CD4-positive, alpha-beta T cell treated with Interleukin-6 for 4 hours (primary cell): ENCODE data around the gene RAD51D.

Source experiments
- DNase-seq: peaks from one replicate; pipeline ENCODE4 v3.0.0-alpha.2; 2020; ENCODE audit warnings: mixed read lengths

The RAD51D gene

DNA sequence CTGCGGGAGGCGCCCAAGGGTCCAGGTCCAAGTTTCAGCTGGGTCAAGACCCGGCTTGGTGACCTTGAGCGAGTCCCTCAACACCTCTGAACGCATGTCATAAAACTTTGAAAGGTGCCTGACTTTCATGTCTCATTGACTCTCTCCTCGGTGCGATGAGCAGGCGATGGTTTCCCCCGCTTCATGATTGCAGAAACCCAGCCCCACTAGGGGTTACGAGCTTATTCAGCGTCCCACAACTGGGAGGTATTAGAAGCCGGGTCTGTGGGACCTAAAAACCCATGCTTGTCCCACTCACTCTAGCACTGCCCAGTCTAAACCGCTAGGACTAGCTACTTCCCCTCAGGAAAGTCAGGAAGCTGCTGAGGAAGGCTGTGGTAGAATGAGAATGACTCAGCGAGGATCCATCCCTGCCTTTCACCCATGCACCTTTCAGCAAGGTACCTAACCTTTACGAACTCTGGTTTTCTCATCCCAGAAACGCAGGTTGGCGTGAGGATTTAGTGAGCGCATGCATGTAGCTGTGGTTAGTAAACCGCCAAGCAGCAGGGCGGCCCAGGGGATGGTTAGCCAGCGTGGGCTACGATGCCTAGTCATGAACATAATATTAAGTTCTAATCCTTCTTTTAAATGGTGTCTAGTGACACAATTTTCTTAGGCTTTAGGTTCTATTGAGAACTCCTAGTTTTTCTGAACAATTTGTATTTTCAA is 29.9 kb downstream of the RAD51D start:
- peak; percentile 67 for DNase-seq

DNA sequence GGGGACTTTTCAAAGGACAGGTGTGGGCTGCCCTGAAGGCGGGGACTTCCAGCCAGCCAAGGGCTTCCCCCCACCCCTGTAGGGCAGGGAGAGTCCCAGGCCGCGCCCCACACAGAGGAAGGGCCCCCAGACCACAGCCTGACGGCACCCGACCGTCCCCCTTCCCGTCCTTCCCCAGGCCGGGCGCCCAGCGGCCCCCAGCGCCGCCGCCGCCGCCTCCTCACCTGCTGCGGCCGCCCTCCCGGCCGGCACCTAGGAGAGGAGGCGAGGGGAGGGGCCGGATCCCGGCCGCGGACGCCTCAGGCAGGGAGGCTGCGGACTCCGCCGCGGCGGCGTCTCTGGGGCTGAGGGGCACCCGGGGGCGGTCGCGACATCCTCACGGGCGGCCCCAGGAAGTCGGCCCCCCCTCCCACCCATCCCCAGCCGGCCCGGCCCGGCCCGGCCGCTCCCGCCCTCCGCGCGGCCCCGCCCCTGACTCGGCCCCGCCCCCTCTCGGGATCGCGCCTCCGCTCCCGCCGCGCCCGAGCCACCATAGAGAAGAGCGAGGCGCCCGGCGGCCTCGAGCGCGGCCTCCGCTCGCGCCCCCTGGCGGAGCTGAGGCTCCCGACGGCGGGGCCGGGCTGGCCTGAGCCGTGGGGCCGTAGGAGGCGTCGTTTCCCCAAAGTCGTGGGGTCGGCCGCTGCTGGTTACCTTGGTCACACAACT is 30.6 kb downstream of the RAD51D start:
- peak; percentile 91 for DNase-seq

DNA sequence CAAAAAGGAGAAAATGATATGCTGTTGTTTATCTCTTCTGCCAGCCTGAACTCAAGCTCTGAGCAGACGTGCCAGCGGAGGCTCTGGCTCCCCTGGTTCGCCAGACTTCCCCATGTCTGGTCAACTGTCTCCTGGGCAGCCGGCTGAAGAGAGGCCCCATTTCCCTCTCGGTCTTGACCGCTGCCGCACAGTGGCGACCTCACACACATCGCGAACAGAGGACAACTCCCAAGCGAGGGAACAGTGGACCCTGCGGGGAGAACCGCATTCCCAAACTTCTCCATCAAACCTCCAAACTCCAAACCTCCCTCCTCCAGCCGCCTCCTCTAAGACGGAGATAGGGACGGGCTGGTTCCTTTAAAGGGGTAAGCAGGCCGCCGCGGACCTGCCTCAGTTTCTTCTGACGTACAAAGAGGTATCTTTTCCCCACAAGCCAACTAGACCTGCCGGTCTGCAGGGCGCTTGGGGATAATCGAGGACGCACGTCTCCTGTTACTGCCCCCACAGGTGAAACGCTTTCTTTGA is 31.2 kb downstream of the RAD51D start:
- no peak for DNase-seq

DNA sequence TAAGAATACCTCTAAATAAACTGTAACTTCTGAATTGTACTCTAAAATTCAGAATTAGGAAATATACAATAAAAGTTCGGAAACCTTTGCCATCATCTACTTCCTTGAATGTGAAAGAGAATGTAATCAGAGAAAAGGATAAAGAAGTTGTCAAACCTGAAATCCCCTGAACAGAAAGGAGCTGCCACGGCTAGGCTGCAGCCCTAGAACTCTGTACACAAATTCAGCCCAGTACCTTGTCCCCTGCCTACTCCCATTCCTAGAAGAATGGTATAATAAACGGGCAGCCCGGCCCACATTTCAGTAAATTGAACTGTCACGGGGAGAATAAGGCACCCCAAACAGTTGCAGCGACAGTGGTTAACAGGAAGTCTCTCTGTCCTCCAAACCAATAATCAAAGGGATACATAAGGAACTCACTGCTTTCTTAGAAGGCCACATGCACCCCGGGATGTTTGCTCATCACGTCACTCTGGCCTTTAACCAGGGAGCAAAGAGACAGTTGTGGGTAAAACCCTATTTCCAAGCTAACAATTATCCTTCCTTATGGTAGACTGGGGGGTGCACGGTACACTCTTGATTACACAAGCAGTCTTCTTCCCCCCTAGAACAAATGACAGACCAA is 31.8 kb downstream of the RAD51D start:
- peak; percentile 32 for DNase-seq

DNA sequence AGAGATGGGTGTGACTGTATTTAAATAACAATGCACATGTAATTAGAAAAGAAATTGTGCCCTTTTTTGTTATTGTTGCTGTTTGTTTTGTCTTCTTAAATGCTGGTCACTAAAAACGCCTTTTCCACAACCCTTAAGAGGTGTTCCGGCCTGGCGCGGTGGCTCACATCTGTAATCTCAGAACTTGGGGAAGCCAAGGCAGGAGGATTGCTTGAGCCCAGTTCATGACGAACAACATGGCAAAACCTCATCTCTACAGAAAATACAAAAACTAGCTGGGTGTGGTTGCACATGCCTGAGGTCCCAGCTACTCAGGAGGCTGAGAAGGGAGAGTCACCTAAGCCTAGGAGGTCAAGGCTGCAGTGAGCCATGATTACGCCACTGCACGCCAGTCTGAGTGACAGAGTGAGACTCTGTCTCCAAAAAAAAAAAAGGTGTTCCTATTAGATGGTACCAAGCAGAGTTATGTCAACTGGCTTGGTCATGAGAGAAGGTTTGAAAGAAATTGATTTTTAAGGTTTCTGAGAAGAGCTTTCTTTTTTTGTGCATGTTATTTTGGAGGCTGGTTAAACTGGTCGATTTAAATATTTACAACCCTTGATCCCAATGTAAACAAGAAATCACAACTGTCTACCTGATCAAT is 32.6 kb downstream of the RAD51D start:
- DNase-seq, result peak; percentile 7

DNA sequence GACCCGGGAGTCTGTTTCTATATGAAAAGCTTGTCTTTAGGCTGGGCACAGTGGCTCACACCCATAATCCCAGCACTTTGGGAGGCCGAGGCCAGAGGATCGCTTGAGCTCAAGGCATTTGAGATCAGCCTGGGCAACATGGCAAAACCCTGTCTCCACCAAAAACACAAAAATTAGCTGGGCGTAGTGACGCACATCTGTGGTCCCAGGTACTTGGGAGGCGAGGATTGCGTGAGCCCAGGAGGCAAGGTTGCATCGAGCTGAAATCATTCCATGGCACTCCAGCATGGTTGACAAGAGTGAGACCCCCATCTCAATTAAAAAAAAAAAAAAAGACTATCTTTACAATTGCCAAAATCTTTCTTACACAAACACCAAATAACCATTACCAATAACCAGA is 33.5 kb downstream of the RAD51D start:
- DNase-seq, result no peak

DNA sequence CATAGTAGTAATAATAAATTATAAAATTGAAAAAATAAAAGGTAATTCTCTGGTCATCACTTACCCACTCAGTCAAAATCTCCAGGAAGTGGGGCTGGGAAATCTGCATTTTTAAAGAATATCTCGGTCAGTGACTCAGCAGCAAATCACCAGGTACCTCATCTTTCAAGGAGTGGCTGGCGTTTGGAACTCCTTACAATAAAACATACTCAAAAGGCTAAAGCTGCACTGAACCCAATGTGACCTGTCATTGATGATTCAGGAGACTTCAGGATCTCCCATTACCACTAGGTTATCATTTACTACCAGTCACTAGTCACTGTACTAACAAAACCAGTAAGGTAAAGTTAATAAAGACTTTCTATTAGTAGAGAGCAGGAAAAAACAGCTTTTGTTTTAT is 34.7 kb downstream of the RAD51D start:
- peak; percentile 9 for DNase-seq

DNA sequence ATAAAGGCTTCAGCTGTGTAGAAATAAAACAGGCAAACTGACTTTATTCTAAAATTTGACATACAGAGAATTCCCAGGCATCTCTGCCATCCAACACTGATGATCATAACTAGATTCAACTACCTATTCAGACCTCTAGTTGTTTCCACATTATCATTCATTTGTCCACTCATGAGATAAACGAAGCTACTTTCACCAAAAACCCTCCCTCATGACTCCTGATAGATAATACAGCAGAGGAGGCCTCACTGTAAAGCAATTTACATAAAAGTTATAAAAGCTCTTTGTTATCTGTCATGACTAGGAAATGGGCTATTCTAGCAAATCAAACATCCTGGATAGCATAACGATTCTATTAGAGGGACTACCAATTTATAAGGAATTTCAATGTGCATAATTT is 36.6 kb downstream of the RAD51D start:
- no peak for DNase-seq

DNA sequence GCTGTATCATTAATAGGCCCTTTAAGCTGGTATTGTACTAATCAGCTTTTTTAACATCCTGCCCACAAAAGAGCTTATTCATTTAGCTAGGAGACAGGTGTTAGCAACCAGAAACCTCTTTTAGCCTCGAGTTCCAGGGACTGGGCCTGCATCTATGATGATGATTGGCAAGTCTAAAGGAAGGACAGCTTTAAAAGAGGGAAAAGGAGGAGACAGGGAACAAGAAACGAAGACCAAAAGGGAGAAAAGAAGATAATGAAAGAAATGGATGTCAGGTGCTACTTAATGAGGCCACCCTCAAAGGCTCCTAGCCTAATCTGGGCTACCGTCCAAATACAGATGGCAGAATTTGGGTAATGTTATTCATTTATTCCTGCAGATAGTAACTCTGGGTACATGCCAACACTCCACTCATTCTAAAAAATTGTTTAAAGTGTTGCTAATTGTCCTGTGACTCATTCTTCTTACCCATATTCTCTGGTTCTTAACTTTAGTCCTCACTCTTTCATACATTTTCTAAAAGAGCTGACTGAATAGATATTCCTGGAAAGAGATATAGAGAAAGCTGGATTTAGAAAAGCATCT is 37.5 kb downstream of the RAD51D start:
- peak; percentile 24 for DNase-seq

DNA sequence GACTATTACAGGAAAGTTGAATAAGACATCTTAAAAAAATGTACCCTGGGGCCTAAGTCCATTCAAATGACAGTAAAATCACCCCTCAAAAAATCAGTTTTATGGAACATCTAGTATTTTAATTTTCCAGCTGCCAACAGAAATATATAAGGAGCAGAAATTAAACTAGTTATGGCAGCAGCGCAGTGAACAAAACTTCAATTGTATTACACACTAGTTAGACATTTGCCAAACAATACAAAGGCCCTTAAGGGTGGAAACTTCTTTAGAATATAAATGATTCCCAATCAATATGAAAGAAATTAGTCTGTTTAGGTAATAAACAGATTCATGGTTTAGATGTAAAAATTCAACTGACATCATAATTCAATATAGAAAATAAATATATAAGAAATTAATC is 38.0 kb downstream of the RAD51D start:
- no peak for DNase-seq

DNA sequence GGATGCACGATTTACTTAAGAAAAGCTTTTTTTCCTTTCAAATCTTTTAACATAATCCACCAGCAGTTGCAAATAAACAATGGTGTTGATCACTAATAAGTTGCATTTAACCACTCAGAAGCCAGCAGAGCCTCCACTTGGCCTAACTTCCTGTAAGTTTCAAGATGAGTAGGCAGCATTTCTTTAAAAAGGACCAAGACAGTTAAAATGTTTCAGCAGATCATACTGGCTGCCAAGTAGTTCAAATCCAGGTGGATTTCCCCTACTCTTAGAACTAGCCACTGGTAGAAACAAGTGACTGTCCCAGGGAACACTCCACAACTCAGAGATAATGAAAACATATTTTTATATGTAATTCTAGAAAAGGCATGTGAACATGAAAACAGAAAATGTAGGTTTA is 39.1 kb downstream of the RAD51D start:
- no peak for DNase-seq

DNA sequence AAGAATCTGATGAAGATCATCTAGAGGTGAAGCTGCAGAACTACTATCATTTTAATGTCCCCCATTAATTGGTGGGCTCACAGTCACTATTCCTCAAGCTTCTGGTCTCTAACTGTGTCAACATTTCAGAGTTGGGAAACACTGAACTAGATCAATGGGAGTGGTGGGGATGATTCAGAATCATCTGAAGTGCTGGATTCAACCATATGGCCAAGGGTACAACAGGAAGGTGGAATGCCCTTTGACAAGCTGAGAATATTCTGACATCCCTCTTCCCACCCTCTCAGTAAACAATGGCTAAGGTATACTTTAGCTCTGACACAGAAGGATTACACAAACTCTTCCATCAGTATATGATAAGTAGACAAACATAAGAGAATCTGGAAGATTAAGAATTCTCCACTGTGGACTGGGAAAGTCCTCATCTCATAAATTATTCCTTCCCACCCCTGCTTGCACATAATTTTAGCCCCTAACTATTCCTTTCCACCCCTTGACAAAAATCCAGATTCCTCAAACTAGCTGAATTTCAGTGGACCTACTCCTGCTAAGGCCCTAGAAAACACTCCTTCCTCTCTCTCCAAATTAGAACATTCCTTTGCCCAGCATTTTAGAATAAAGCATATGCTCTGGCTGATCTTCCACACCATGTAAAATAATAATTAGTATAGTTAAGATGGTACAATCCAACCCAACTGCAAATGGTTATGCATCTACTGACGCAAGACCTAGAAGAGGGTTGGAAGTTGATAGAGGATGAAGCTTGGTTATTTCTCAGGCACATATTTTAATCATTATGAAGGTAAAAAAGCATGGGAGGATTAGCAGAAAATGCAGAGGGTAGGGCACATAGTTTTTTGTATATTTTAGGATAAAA is 39.9 kb downstream of the RAD51D start:
- no peak for DNase-seq

DNA sequence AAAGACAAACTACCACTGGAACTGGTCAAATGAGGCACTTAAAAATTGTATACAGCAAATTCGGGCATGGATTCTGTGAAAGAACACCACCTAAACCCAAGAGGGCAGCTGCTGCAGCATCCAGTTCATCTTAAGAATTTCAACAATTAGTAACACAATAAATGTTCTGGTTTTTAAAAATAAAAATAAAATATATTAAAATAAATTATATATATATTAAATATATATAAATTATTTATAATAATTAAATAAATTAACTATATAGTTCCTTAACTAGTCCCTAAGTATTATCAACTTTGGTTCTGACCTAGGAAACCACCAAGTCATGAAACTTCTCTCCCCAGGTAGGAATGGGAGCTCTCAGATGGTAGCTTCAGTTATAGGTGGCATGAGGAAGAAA is 42.8 kb downstream of the RAD51D start:
- no peak for DNase-seq

DNA sequence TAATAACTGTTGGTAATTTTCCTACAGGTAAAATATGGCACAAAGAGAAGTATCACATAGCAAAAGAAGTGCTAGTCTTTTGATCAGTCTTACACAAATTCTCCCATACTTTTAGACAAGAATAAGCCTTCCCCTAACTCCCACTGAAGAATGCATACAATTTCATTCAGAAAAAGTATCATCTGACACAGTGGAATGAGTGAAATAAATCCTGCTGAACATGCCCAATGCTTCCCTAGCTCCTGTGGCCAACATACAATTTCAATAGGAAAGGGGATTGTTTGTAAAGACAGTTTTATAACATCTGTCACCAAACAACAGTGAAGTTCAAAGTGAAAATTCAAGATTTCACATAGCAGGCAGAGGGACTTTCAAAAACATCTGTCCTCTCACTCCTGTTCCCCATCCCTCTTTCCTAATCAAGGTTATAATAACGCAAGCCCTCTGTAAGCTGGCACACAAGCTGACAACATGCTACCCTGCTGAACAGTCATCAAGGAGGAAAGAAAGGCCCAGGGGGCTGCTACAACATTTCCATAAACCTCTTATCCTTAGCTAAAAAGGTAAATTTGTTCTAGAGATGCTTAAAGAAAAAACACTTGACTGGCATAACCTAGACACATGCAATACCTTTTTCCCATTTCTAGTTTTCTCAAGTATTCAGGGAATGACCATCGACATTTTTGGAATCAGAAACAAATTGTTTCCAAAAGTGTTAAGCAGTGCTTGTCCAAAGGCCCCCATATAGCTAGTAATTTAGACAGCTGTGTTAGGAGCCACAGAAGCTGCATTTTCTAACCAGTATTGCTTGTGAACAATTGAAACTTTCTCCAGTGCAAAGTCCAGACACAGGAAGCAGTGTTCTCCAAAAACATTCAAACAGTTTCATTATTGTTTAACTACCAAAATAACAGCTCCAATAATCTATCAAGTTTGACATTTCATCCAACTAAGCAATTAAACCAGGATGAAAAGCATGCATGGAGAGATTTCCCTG is 44.7 kb downstream of the RAD51D start:
- DNase-seq, result no peak

DNA sequence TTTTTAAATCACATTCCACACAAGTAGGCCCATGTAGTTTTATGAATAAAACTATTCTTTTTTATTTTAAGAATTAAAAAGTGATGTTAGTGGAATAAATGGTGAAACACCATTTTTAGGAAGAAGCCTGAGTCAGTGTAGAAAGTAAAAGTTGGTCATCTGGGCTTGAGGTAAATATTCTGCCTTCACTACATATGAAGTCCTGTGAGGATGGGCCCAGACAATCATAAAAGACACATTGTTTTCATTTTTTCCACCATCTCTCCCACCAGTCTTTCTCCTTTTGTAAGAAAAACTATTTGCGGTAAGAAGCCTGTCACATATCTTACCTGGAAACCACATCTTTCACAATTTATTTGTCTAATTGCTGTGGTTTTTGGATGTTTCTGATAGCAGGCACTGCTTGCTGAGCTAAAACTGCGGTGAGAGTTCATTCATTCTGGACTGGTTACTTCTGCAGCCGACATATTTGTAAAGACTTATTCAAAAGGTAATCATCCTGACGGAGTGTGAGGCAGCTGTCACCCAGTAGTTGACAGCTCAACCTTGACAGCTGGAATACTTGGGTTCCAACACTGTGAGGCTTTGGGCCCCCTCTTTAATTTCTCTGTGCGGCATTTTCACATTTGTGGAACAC is 45.6 kb downstream of the RAD51D start:
- peak; percentile 22 for DNase-seq

DNA sequence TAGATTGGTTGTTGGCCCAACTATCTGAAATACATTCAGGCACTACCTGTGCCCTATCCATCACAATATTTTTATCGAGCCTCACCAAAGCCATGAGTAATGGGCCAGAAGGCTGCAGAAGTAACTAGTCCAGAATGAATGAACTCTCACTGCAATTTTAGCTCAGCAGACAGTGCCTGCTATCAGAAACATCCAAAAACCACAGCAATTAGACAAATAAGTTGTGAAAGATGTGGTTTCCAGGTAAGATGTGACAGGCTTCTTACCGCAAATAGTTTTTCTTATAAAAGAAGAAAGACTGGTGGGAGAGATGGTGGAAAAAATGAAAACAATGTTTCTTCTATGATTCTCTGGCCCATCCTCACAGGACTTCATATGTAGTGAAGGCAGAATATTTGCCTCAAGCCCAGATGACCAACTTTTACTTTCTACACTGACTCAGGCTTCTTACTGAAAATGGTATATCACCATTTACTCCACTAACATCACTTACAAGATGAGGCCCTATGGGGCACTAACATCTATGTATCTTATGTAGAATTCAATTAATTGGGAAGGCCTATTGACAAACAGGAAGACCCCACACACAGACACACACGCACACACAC is 46.4 kb downstream of the RAD51D start:
- DNase-seq, result peak; percentile 35

DNA sequence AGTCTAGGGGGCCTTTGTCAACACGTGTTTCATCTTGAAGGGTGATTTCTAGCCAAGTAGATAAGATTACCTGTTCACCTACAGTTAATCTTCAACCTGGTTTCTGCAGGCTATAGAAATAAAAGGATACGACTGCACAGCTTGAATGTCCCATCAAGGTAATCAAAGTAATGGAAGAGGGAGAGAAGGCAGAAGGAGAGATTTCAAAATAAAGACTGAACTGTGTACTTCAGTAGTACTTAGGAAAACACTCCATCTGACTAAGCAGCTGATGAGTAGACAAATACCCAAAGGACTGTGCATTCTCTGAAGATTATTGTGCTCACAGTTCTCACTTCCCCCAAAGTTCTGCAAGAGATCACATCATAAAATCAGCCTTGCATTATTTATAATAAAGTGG is 50.3 kb downstream of the RAD51D start:
- DNase-seq, result no peak

DNA sequence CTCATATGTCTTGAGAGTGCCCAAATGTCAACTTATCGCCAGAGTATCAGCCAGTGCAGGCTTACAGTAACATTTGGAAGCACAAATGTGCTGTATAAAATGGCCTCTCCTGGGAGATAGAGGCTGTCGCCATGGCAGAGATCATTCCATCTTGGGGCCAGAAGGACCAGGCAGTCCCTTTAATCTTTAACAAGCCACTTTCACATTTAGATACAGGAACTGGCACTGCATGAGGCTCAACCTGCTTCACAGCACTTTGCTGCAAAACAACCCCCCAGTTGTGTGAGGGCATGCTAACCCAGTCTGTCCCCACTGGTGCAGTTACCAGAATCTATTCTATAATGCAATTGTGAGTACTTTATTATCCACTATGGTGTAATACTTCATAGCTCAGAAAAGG is 51.4 kb downstream of the RAD51D start:
- DNase-seq, result no peak

DNA sequence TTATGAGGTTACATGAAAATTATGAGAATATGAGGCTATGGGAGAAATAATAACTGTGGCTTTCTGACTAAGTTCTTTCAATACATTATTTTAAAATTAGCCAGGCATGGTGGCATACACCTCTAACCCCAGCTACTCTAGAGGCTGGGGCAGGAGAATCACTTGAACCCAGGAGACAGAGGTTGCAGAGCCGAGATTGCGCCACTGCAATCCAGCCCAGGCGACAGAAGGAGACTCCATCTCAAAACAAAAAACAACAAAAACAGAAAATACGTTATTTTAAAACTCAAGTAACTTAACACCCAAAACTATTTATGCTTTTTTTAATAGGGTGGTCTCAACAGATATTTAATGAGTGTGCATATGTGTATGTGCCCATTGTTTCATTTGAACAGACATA is 53.8 kb downstream of the RAD51D start:
- DNase-seq, result no peak
